Right hindlimb (tissue), 1 donor: ENCODE results near the gene WEE1.
"Not testable (repeated sequence)": the region's sequence is repeated elsewhere in the genome, so short reads cannot be mapped to it uniquely, and the experiment has no call there.

ENCODE experiments used
- DNase-seq: peaks from one replicate; pipeline ENCODE4 v3.0.0-alpha.2; 2018

Gene WEE1

DNA sequence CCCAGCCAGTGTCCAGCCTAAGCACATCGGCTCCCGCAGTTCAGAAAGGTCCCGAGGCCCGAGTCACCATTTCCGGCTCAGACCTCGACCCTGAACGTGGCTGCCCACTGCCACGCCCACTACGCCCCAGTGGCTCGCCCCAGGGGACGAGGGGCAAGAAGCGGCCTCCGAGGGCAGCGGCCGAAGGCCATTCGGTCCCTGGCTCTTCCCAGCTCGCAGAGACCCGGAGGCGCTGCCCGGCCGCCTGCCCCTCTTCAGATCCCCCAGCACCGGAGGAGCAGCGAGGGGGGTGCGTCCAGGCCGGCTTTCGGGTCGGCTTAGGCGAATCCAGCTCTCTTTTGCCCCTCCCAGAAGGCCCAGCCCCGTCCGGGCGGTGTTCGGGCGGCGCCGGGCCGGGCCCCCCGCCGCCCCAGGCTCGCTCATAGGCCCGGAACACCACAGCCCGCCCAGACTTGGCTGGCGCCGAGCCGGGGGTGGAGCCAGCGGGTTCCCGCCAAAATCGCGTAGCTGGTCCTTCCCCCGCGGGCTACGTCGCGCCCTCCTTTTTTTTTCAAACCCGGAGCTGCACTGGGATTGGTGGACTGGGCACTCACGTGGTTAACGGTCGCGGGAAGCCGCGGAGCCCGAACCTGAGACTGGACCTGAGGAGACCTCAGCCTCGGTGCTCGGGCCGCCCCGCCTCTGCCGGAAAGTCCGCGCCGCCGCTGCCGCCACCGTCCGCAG, at the start of gene WEE1:
Gene WEE1 (plus strand): TSS at position 619 of the 723 bp plus-strand sequence. CDS start 264 bp downstream, outside the sequence.
- DNase-seq = peak; percentile 100

DNA sequence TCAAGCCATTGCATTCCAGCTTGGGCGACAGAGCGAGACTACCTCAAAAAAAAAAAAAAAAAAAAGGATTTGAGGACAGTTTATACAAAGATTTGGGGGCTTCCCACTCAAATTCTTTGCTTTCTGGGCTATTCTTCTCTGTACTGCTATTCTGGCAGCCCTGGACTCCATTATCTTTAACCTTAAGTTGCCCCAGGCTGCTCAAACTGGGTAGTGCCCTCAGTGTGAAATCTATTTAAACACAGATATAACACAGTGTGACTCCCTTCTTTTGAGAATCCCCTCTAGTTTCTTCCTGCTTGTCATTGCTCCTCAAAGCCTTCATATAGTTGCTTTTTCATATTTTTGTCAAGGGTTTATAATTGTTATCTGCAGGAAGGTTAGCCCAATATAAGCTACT, 49.5 kb upstream of the WEE1 start:
- no peak for DNase-seq

DNA sequence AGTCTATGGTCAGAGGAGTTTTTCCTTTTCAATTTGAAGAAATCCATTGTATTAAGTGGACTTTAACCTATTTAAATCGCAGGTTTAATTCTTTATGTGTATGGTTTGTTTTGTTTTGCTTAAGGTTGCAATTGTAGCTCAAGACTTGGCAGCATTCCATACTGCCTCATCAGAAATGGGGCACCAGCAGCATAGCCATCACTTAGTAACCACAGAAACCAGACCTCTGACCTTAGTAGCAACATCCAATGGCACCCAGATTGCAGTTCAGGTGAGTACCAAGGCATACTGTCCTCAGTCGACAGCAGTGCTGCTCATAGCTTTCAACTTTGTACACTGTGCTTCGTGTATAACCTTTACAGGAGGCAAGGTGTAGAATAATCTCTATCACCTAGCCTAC, 48.4 kb upstream of the WEE1 start:
- no peak for DNase-seq

DNA sequence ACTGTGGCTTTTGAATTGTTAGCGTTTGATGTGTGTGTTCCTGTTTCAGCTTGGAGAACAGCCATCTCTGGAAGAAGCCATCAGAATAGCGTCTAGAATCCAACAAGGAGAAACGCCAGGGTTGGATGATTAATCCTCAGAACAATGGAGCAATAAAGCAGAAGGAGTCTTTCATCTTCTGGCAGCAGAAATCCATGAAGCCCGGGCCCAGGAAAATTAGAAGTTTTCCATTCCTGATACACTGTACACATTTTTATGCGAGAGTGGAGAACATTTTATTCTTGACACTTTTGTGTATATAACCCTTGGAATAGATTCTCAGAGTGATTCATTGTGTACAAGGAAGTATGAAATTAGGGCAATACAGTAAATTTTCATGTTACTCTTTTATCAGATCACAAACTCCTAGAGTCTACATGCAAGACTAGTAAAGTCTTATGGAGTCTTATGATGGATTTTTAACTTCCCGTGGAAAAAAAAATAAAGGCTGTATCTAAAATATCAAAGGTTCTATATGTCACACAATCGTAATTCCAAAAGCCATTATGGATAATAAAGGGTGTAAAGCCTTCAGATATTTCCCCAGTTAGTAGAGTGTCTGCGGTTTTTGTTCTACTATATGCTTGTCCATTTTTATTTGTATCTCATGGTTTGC, 45.9 kb upstream of the WEE1 start:
- peak; percentile 40 for DNase-seq

DNA sequence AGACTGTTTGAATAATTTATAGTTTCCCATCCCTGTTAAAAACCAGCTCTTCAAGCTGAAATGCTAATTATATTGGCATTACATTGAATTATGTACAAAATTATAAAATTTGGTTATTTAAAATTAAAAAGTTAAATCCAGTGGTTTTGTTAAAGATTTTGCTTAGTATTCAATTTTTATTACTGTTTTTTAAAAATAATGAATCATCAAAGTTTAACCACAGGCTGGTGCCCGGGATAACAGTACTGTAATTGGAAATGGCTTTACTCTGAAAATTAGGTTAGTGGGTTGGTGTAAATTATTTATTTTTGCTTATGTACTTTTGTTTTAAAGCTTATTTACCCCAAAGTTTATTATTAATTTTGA, 45.4 kb upstream of the WEE1 start:
- no peak for DNase-seq

DNA sequence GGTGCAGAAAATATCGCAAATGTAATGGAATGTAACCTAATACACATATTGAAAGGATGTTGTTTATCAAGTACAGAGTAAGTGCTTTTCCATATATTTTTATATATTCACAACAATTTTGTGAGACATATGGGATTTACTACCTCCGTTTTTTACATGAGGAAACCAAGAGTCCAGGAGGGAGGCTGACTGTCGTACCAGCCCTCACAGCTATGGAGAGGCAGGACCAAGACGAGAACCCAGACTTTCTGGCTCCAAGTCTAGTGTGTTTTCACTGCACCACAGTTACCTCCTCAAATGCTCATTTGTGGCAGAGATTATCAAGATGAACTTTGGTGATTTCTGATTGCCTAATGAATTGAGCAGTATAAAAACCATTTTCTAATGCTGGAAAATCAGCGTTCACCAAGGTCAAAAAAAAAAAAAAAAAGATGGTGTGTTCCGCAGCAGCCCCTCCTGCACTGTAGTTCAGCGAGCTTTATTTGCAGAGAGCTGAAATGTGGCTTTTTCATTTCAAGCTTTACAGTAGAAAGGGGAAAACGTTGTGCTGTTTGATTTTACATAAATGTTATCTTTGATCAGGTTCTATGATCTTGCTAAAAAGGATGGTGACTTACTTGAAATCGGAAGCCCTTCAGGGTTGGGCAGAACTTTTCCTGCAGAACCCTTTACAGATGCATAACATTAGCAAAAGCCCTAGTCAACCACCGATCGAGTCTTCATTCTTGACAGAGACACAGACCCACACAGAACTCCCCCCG, 44.7 kb upstream of the WEE1 start:
- DNase-seq = no peak

DNA sequence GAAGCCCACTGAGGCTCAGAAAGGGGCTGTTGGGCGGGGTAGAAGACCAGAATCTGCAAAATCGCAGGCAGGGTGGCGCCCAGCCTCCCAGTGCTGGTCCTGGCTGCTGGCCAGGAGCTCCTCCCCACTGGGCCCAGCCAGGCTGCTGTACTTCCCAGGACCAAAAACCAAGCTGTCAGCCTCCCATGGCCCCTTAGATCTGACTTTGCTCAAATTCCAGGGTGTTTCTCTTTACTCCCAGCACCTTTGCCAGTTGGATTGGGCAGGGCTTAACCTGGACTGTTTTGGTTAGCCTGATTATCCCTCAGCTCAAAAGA, 44.2 kb upstream of the WEE1 start:
- DNase-seq = peak; percentile 38

DNA sequence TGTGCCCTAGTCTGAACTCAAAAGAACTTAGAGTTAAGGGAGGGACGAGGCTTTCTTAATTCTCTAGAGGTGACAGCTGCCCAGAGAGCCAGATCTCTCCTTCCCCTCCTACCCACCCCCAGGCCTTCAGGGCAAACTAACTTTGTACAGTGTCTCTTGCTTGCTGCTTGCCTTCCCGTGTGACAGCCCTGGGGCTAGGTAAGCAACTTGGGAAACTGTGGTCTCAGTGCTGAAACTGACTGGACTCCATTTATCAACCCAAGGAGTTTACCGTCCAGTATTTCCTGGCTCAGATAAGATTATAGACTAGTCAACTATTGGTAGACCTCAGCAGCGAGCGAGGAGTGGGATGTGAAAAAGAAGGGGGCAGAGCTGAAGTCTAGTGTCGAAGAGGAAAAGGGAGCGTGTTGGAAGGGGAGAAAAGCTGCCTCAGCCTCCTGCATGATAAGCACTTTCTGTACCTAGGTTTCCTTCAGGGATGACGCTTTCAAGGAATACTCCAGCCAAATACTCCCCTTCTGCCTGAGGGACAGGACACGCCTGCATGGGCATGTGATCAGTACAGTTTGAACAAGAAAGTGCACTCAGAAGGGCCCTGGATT, 43.3 kb upstream of the WEE1 start:
- no peak for DNase-seq

DNA sequence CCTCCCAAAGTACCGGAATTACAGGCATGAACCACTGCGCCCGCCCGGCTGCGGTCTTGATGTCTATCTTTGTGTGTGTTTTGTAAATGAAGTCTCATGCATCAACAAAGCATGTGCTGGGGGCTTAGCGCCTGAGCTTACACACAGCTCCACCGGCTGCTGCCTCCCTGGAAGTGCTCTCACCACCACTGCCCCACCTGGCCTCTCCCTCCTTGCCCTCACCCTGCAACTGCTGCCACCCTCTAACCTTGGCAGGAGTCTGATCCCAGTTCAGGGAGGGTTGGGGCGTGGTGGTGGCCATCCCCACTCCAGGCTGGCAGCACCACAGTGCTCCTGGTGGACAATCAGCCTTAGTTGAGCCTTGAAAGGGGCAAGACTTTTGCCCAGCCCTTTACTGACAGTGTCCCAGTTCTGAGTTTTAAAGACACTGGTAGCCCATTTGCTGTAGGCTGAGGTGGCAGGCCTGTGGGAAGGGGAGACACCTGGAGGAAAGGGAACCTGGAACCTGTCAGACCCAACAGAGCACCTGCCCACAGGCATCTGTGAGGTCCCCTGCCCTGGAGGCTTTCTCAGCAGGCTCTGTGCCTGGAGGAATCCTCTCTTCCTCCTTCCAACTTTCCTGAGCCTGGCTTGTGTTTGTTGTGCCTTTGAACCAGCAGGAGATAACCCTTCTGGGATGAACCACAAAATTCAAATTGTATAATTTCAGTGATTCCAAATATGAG, 42.4 kb upstream of the WEE1 start:
- DNase-seq = no peak

DNA sequence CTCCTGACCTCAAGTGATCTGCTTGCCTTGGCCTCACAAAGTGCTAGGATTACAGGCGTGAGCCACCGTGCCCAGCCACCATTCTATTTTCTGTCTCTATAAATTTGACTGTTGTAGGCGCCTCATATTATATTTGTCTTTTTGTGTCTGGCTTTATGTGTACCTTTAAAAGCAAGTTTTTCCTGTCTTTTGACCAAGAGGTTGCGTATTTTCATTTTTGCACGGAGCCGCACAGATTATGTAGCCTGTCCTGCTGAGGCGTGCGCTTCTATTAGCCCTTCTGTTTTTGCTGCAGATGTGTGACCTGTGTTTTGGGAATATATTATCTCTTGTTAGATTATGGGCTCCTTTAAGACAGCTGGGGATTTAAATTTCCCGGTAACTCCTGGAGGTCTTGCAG, 40.4 kb upstream of the WEE1 start:
- no peak for DNase-seq

DNA sequence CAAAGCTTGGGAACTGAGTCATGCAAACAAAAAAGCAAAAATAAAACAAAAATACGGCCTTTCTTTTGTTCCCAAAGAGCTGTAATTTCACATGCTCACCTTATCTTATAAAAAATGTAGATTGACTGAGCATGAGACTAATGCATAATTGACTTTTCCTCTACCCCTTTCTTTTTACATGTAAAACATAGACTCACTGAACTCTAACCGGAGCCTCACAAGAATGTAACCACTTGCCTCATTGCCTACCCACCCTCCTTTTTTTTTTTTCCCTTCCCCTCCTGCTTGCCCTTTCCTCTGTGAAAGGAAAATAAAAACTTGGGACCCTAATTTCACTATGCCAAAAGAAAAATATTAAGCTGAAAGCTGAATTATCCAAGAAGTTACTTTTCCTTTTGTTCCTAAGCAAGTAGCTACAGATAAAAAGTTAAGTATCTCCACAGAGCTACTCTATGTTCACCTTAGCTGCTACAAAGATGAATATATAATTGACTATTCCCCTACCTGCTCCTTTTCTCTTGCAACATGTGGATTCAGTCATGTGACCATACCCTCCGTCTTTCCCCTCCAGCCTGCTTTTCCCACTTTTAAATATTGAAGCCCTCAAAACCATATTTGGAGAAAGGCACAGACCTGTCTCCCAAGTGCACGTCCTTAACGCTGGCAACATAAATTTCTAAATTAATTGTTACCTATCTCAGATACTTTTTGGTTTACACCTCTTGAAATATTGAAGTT, 39.6 kb upstream of the WEE1 start:
- no peak for DNase-seq

DNA sequence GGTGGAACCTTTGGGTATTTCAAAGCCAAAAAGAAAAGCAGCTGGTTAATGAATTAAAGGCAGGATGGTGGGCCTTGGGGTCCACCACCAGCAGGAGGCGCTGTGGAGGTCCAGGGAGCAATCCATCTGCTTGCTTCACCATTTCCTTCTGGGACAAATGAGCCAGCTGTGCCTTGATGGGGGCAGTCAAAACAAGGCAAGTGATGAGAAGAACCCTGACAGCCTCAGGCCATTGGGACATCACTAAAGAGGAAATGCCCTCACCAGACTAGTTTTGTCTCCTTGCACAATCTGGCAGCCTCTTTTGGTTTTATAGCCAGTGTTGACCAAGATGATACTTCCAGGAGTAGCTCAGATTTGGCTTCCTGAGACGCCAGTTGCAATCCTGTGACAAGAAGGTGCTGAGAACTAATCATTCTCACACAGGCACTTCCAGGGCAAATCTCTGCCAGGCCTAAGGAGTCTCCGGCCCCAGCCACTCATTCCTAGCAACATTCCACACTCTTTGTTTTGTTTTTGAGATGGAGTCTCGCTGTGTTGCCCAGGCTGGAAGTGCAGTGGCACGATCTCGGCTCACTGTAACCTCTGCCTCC, 38.2 kb upstream of the WEE1 start:
- peak; percentile 44 for DNase-seq

DNA sequence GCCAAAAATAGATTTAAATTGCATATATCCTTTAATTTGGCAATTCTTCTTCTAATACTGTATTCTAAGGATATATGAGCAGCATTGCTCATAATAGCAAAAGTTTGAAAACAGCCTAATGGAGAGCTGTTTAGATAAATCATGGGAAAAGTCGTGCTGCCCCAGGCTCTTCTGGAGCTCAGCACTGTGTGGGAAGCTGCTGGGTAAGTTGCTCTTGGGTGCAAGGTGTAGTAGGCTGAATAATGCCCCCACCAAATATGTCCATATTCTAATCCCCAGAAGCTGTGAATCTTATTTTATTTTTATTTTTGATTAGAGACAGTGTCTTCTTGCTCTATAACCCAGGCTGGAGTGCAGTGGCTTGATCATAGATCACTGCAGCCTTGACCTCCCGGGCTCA, 34.9 kb upstream of the WEE1 start:
- DNase-seq = no peak

DNA sequence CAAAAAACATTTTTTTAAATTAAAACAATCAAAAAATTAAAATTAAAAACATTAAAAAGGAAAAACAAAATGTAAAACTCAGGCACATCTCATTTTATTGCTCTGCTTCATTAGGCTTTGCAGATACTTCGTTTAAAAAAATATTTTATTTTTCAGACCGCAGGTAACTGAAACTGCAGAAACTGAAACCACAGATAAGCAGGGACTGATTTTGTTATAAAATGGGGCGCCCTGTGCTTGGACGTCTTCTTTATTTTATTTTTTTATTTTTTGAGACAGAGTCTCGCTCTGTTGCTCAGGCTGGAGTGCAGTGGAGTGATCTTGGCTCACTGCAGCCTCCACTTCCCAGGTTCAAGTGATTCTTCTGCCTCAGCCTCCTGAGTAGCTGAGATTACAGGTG, 24.3 kb upstream of the WEE1 start:
- DNase-seq = not testable (repeated sequence)

DNA sequence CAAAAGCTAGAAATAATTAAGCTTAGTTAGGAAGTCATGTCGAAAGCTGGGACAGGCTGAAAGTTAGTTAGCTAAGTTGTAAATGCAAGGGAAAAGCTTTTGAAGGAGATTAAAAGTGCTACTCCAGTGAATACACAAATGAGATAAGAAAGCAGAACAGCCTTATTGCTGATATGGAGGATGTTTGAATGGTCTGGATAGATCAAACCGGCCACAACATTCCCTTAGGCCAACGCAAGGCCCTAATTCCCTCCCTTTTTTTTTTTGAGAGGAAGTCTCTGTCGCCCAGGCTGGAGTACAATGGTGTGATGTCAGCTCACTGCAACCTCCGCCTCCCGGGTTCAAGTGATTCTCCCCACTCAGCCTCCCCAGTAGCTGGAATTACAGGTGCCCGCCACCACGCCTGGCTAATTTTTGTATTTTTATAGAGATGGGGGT, 23.3 kb upstream of the WEE1 start:
- DNase-seq = no peak

DNA sequence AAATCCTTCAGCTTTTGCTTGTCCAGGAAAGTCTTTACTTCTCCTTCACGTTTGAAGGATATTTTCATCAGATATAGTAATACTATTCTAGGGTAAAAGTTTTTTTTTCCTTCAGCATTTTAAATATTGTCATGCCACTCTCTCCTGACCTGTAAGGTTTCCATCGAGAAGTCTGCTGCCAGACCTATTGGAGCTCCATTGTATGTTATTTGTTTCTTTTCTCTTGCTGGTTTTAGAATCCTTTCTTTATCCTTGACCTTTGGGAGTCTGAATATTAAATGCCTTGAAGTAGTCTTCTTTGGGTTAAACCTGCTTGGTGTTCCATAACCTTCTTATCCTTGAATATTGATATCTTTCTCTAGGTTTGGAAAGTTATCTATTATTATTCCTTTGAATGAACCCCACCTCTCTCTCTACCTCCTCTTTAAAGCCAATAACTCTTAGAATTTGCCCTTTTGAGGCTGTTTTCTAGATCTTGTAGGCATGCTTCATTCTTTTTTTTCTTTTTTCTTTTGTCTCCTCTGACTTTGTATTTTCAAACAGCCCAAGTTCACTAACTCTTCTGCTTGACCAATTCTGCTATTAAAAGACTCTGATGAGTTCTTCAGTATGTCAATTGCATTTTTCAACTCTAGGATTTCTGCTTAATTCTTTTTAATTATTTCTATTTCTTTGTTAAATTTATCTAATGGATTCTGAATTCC, 12.0 kb upstream of the WEE1 start:
- no peak for DNase-seq

DNA sequence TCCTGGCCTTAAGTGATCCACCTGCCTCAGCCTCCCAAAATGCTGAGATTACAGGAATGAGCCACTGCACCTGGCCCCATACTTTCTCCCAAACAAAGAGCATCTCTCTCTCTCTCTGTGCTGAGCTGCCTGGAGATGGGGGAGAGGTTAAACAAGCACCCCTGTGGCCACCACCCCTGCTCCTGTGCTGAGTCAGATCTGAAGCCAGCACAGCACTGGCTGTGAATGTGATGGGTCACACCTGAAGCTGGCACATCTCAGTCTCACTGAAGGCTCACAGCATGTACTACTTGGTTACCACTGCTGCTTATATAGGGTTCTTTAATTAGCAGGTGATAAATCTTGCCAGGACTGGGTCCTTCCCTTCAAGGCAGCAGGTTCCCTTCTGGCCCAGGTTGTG, 10.8 kb upstream of the WEE1 start:
- no peak for DNase-seq

DNA sequence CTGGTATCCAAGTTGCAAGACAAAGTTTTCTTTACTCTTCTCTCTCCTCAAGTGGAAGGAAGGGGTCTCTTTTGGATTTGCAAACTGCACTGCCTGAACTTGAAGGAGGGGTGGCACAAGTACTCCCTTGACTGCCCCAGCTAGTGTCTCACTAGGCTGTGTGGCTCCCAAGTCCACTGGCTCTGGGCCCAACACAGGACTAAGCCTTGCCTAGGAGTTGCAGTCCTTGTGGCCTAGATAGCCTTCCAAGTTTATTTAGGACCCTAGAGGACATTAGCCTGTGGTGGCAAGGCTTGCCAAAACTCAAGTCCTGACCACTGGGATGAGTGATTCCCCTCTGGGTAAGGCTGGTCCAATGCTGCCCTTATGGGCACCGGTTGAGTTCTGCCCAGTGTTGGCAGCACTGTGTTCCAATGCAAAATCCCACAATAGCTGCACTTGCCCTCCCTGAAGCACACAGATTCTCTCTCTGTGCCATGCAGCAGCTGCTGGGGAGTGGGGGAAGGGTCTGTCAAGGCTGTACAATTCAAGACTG, 10.2 kb upstream of the WEE1 start:
- DNase-seq = no peak

DNA sequence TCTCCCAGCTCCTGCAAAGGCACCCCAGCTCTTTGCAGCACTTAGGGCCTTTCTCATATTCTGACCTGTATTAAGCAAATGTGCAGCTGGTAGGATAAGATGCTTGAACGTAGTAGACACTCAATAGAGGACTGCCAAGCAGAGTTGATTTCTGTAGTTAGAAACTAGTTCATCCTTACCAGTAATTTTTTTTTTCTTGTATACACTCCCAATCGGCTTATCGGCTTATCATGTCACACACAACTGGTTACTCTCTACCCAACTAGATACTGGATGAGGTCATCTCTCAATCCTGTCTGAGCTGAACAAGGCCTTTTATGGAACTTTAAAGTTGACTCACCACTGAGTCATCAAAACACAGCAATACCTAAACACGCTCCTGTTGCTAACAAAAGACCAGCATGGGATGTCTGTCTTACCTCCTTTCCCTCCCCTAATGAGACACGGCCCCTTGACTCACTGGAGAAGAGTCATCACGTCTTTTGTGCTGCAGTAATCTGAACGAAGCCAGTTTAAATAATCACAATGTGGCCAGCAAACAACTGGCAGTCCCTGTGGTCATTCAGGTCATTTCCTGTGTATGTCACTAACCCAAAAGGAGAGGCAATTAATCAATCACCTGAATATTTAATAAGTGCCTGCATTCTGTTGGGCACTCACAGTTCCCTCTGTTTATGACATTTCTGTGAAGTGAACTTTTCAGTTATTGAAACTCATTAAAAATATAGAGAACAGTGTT, 7.5 kb upstream of the WEE1 start:
- no peak for DNase-seq

DNA sequence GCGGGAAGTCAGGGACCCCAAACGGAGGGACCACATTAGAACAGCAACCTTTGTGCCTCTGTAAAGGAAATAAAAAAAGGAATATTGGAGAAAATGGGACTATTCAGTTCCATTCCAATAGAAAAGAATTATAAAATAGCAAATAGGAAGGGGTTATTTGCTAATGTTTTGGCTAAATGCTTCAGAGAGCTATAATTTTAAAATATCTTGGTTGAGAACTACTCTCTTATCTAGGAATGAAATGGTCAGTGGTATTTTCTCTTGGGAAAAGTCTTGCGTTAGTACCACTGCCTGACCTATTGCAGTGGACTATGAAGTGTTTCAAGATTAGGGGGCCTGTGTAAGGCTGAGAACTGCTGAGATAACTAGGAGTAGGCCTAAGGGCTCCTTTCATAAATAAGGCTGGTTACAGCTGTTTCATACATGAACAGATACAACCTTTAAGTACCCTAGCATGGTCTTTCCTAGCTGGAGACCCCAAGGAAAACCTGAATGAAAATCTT, 6.9 kb upstream of the WEE1 start:
- no peak for DNase-seq
